BE2C (cell line): ENCODE results near the gene C3orf20.
A peak's percentile ranks its signal among the peaks of the same experiment; 100 is the strongest.

ENCODE experiments used
- DNase-seq: peaks from one replicate; pipeline ENCODE4 v3.0.0-alpha.2; 2020
- H3K27me3 ChIP-seq: fragments of 250-450 bp; sonication (Bioruptor Pico); 2 replicates; pipeline ENCODE4 v1.5.1; 2020; ENCODE audit warnings: mild to moderate bottlenecking
- H3K36me3 ChIP-seq: fragments of 250-450 bp; sonication (Bioruptor Pico); 2 replicates; pipeline ENCODE4 v1.5.1; 2020; ENCODE audit warnings: mild to moderate bottlenecking
- H3K4me1 ChIP-seq: fragments of 250-450 bp; sonication (Bioruptor Pico); 2 replicates; pipeline ENCODE4 v1.5.1; 2020
- H3K4me3 ChIP-seq: 2 replicates; pipeline ENCODE4 v1.5.1; 2011; ENCODE audit warnings: low read depth, low read length
- H3K9me3 ChIP-seq: fragments of 250-450 bp; sonication (Bioruptor Pico); 2 replicates; pipeline ENCODE4 v1.5.1; 2020
- TF ChIP-seq, protein P1 (sequence below): IDR thresholded peaks from 2 replicates; pipeline ENCODE4 v1.5.1; 2012; ENCODE audit warnings: mild to moderate bottlenecking, low read depth, low read length

C3orf20 gene

DNA sequence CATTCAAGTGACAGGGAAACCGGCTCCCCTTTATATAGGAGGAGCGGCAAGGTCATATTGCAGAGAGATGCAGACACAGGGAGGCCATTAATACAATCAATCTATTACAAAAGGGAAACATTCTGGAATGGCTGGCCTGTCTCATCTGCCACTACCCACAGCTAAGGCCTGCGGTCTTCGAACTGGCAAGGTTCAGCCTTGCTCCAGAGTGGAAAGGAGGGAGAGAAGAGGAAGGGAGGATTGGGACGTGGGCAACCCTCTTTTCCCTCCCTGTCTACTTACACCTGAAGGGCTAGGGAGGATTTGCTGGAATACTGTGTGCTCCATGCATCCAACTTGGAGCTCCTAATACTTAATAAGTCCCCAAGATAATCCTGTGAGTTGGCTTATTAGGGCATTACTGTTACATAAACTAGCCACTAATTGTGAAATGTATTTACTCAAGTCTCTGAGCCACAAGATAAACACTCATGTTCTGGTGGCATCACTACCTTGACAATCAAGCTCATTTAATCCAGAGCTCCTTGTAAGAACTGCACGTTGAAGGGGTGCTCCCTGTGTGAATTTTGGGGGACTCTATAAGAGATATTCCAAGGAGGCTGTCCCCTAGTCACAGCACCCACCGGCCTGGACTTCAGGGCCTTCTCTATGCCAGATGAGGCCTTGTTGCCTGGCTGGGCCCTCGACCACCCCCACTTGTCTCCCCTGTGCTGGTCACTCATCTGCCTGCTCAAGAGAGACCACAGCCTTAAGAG lies 43.1 kb upstream of the C3orf20 start:
- TF ChIP-seq, protein P1, sequence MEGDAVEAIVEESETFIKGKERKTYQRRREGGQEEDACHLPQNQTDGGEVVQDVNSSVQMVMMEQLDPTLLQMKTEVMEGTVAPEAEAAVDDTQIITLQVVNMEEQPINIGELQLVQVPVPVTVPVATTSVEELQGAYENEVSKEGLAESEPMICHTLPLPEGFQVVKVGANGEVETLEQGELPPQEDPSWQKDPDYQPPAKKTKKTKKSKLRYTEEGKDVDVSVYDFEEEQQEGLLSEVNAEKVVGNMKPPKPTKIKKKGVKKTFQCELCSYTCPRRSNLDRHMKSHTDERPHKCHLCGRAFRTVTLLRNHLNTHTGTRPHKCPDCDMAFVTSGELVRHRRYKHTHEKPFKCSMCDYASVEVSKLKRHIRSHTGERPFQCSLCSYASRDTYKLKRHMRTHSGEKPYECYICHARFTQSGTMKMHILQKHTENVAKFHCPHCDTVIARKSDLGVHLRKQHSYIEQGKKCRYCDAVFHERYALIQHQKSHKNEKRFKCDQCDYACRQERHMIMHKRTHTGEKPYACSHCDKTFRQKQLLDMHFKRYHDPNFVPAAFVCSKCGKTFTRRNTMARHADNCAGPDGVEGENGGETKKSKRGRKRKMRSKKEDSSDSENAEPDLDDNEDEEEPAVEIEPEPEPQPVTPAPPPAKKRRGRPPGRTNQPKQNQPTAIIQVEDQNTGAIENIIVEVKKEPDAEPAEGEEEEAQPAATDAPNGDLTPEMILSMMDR = no peak
- no peaks in the 10 kb centered on the region for H3K36me3 ChIP-seq
- H3K4me3 ChIP-seq = no peak overlapping the region
- no peaks in the 10 kb centered on the region for H3K9me3 ChIP-seq
- no peaks in the 10 kb centered on the region for H3K27me3 ChIP-seq
- no peaks in the 10 kb centered on the region for H3K4me1 ChIP-seq
- DNase-seq = no peak

DNA sequence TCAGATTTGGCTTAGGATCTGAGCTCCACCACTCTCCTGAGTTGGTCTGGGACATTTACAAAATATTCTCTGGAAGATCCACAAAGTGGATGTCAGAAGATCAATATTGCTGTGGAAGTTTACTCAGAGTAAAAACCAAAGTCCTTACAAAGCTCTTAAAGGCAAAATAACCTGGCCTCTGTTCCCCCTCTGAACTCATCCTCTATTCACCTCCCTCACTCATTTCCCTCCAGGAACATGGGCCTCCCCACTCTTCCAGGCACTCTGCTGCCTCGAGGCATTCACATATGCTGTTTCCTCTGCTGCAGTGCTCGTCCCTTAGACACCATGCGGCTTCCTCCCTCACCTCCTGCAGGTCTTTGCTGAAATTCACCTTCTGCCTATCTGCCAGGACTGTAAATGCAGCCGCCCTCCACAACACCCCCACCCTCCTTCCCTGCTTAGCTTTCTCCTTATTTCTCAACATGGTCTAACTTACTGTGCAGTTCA lies 42.5 kb upstream of the C3orf20 start:
- H3K4me3 ChIP-seq = no peak overlapping the region
- TF ChIP-seq, protein P1 = no peak

DNA sequence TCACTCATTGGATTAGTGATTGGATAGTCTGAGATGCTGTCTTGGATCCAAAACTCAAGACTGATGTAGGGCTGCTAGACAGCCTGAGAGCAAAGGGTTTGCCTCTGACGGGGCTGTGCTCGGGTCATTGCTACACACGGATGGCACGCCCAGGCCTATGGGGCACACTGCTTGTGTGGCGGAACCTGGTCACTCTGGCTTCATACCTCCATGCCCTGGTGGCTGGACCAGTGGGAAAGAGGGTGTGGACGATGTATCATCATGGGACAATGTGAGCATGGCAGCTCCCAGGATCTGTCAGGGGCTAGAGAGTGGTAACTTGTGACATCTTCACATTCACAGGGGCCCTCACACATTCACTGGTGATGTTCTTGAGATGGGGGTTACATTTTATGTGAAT lies 41.5 kb upstream of the C3orf20 start:
- TF ChIP-seq, protein P1 = no peak
- H3K4me3 ChIP-seq = no peak overlapping the region

More for the DNA sequence above, 42.5 kb upstream of the C3orf20 start:
- Histone ChIP-seq H3K27me3 (no peaks in the 10 kb centered on the region), H3K9me3 (no peaks in the 10 kb centered on the region), H3K4me1 (no peaks in the 10 kb centered on the region), H3K36me3 (no peaks in the 10 kb centered on the region)
- no peak for DNase-seq

DNA sequence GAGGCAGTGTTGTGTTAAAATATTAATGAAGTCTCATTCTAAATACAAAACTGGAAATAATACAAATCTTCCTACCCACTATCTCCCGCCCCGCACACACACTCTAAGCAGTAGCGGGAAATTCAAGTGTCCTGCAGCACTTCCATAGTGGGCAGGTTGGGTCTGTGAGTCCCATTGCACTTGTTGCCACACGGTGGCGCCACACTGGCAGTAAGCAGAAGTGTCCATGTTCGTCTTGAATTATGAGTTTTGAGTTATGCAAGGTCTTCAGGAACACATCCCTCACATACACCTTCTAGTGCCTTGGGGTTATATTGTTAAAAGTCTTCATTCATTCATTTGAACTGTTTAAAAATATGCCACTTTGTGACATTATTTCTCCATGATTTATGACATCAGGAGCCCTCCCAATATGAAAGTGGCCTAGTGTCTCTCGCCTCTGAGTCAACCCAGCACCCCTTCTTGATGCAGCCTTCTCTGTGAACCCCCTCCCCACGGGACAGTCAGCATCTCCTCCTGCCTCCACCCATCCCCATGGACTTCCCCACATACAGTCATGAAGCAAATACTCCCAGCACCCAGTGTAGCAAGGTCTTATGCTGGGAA lies 41.0 kb upstream of the C3orf20 start:
- TF ChIP-seq, protein P1 = peak; percentile 70
- Histone ChIP-seq H3K9me3 (no peaks in the 10 kb centered on the region), H3K27me3 (no peaks in the 10 kb centered on the region), H3K36me3 (no peaks in the 10 kb centered on the region), H3K4me3 (no peak overlapping the region), H3K4me1 (no peaks in the 10 kb centered on the region)
- DNase-seq = peak; percentile 52

More for the DNA sequence above, 41.5 kb upstream of the C3orf20 start:
- Histone ChIP-seq H3K27me3 (no peaks in the 10 kb centered on the region), H3K36me3 (no peaks in the 10 kb centered on the region), H3K9me3 (no peaks in the 10 kb centered on the region), H3K4me1 (no peaks in the 10 kb centered on the region)
- DNase-seq = no peak

DNA sequence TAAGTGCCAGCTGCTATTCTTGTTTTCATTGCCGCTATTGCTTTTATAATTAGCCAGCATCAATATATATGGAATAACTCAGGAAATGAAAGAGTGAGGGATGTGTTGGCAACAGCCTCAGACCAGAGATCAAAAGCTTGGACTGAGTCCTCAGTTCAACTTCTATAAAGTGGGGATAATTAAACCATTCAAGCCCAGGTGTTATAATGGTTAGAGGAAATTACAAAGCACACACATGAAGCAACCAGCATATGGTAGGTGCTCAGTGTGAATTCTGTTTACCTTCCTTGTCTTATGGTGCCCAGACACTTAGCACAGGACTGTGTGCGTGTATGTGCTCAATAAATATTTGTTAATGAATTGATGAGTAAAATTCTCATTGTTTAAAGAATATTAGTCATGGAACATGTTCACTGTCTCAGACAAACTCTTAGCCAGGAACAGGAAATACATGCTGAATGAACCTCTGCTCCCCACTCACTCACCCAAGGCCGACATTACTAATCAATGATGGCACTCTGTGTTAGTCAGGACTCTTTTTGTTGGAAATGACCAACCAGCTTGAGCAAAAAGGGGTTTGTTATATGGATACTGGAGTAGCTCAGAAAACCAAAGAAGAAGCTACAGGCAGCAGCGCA lies 40.1 kb upstream of the C3orf20 start:
- Histone ChIP-seq H3K4me3 (no peak overlapping the region), H3K27me3 (no peaks in the 10 kb centered on the region), H3K9me3 (no peaks in the 10 kb centered on the region), H3K36me3 (no peaks in the 10 kb centered on the region), H3K4me1 (no peaks in the 10 kb centered on the region)
- TF ChIP-seq, protein P1 = no peak
- no peak for DNase-seq
